ENCODE measurements around the gene LSM7.
"Not testable (repeated sequence)": the region's sequence is repeated elsewhere in the genome, so short reads cannot be mapped to it uniquely, and the experiment has no call there.

LSM7 gene

GRCh38 chr19:2291185-2291751, 37.1 kb downstream of the LSM7 start:
- no peak for DNase-seq

GRCh38 chr19:2290441-2291184, 37.8 kb downstream of the LSM7 start:
- no peak for DNase-seq

GRCh38 chr19:2289714-2290435, 38.5 kb downstream of the LSM7 start:
- DNase-seq = no peak

GRCh38 chr19:2288818-2289713, 39.3 kb downstream of the LSM7 start:
- no peak for DNase-seq

GRCh38 chr19:2288338-2288817, 40.0 kb downstream of the LSM7 start:
- DNase-seq = no peak

- no peak for DNase-seq
Measured at GRCh38 chr19:2287585-2288337, 40.6 kb downstream of the LSM7 start.

- DNase-seq = no peak
Measured at GRCh38 chr19:2286402-2287140, 41.8 kb downstream of the LSM7 start.

GRCh38 chr19:2283835-2284507, 44.4 kb downstream of the LSM7 start:
- DNase-seq = no peak

GRCh38 chr19:2282862-2283237, 45.5 kb downstream of the LSM7 start:
- DNase-seq = no peak

- peak; percentile 58 for DNase-seq
Measured at GRCh38 chr19:2282062-2282861, 46.1 kb downstream of the LSM7 start, which contains the start of gene PEAK3. PEAK3 (minus strand) TSS chr19:2282175; CDS start chr19:2280931, 1,244 bp downstream.

- not testable (repeated sequence) for DNase-seq
Measured at GRCh38 chr19:2281265-2282061, 46.9 kb downstream of the LSM7 start.

- DNase-seq = no peak
Measured at GRCh38 chr19:2280633-2281264, 47.6 kb downstream of the LSM7 start.

- no peak for DNase-seq
Measured at GRCh38 chr19:2278459-2279158, 49.8 kb downstream of the LSM7 start.

- DNase-seq = no peak
Measured at GRCh38 chr19:2277138-2277537, 51.2 kb downstream of the LSM7 start.

GRCh38 chr19:2276429-2276986, 51.9 kb downstream of the LSM7 start:
- no peak for DNase-seq

GRCh38 chr19:2275588-2276428, 52.6 kb downstream of the LSM7 start:
- DNase-seq = no peak
